HG03103 (cell line): ENCODE results near the gene SLC2A5.

ENCODE experiments used
- ATAC-seq: cut with Tn5 transposase; IDR thresholded peaks from one replicate; pipeline ENCODE4 v1.9.1; 2021; ENCODE audit warnings: low read depth; ENCODE audit not compliant: unreplicated experiment

SLC2A5 gene

GRCh38 chr1:9065213-9065751 is 4.2 kb downstream of the SLC2A5 start:
- no peak for ATAC-seq

GRCh38 chr1:9062846-9063245 is 6.6 kb downstream of the SLC2A5 start:
- ATAC-seq = no peak

GRCh38 chr1:9062021-9062471 is 7.4 kb downstream of the SLC2A5 start:
- ATAC-seq = no peak

- ATAC-seq = no peak
Observed at GRCh38 chr1:9061252-9061960, 8.0 kb downstream of the SLC2A5 start.

GRCh38 chr1:9059891-9060744 is 9.3 kb downstream of the SLC2A5 start:
- ATAC-seq = no peak

- no peak for ATAC-seq
Observed at GRCh38 chr1:9058465-9058864, 11.0 kb downstream of the SLC2A5 start.

- ATAC-seq = no peak
Observed at GRCh38 chr1:9057851-9058250, 11.6 kb downstream of the SLC2A5 start.

- no peak for ATAC-seq
Observed at GRCh38 chr1:9052272-9053049, 17.0 kb downstream of the SLC2A5 start.

GRCh38 chr1:9051379-9051778 is 18.1 kb downstream of the SLC2A5 start:
- ATAC-seq = no peak

GRCh38 chr1:9050803-9051202 is 18.6 kb downstream of the SLC2A5 start:
- ATAC-seq = no peak

- ATAC-seq = no peak
Observed at GRCh38 chr1:9048551-9048950, 20.9 kb downstream of the SLC2A5 start.

GRCh38 chr1:9047019-9047418 is 22.4 kb downstream of the SLC2A5 start:
- ATAC-seq = no peak

GRCh38 chr1:9045861-9046510 is 23.4 kb downstream of the SLC2A5 start:
- ATAC-seq = no peak

GRCh38 chr1:9044236-9044635 is 25.2 kb downstream of the SLC2A5 start:
- no peak for ATAC-seq

GRCh38 chr1:9042272-9042671 is 27.2 kb downstream of the SLC2A5 start:
- ATAC-seq = no peak

GRCh38 chr1:9041116-9041779 is 28.2 kb downstream of the SLC2A5 start:
- ATAC-seq = no peak

GRCh38 chr1:9040659-9041030 is 28.8 kb downstream of the SLC2A5 start:
- ATAC-seq = no peak

- ATAC-seq = no peak
Observed at GRCh38 chr1:9039761-9040658, 29.4 kb downstream of the SLC2A5 start.
